HUDEP-2 (cell line): ENCODE measurements around the gene PAX8.

Source experiments
- DNase-seq, 76 experiments: peaks; one replicate each; lab custom pipeline; 2025; ENCODE audit not compliant: unreplicated experiment in 76 of 76; lab: John Stamatoyannopoulos, UW

The PAX8 gene

DNA sequence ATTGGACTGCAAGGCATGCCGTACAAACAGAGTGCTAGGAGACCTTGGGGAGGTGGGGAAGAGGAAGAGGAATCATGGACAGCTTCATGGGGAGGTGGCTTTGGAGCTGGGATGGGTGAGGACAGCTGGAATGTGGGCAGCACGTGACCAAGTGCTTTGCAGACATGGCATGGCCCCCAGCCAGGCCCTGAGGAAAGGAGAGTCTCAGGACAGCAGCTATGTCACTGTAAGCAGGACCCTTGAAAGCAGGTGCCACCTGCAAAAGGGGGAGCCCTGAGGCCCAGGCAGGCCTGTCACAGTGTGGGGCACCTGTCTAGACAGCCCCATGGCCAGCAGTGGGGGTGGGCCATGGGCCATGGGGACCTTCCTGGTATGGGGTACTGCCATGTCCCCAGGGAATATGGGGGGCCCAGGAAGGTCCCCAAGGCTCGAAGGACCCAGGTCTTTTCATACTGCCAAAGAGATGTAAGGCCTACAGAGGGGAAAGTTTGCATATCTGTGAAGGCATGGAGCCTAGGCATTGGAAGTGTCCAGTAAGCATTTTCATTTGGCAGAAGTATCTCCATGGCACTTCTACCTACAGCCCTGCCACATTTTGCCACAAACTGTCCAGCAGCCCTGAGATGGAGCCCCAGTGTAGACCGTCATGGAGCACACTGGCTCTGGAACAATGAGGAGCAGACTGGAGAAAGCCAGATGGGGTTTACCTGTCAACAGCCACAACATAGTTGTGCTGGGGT lies 9.9 kb downstream of the PAX8 start:
- no peak for DNase-seq

DNA sequence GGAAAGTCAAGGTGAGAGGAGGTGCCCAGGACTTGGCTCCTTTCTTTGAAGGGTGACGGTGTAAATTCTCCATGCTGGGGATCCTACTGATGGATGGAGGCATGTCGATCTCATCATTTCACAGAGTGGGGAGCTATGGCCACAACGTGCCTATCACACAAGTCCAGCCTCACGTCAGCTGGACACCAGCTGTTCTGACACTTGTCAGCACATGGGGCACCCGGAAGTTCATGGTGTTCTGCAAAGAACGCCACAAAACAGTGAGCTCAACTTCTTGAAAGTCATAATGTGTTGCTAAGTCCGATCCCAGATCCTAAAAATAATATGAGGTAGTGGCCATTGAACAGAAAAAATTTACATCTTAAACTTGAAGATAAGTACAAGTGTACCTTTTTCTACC lies 12.3 kb downstream of the PAX8 start:
- no peak for DNase-seq

DNA sequence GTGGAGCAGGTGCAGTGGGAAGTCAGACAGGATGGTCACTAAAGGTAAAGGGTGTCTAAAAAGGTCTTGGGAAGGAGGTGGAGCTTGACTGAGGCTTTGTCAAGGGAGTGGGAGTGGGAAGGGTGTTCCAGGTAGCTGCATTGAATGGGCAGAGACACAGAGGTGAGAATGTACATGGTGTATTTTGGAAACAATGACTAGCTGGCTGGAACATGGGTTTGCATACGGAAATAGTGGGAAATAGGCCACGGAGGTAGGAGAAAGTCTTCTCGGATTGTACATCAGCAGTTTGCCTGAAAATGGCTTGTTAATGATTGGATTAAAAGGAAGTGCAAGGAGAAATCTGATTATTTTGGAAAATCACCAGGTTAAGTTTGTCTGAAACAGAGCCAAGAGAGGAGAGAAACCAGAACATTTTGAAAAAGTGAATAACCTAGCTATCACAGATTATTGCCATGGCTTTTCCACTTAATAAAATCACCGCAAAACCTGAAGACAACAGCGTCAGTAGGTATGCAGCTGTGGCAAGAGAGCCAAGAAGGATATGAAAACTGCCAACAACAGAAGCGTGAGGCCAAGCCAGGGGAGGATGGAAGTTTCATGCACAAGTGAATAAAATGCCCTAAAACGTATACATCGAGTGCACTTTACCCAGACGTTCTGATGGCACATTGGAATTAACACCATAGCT lies 13.9 kb downstream of the PAX8 start:
- DNase-seq: no peak

DNA sequence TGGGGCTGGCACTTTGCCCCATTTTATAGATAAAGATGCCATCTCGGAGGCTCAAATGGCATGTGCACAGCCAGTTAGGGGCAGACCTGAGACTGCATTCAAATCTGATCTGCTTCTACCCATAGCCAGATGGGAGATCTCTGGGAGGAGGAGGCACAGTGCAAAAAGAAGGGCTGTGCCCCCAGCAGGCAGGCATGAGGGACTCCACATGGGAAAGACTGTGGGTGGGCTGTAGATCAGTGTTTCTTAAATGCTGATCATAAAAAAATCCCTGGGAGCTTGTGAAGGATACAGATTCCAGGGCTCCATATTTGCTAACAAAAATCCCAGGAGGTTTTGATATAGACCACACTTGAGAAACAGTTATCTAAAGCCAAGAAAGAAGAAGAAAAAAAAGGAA lies 15.2 kb downstream of the PAX8 start:
- no peak for DNase-seq

DNA sequence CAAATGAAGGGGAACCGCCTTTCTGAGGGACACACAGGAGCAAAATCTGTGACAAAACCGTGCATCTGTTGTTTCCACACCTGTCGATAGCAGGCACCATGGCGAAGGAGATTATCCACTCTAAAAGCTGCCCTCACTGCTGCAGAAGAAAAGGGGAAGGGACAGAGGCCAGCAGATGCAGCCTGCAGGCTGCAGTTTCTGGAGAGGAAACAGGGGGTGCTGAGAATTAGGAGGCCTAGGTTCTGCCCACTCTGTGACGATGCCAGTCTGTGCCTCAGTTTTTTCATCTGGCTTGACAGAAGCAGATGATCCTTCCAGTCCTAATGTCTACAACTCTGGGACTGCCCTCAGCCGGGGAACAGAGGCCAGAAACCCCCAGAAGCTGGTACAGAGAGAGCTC lies 17.7 kb downstream of the PAX8 start:
- no peak for DNase-seq

DNA sequence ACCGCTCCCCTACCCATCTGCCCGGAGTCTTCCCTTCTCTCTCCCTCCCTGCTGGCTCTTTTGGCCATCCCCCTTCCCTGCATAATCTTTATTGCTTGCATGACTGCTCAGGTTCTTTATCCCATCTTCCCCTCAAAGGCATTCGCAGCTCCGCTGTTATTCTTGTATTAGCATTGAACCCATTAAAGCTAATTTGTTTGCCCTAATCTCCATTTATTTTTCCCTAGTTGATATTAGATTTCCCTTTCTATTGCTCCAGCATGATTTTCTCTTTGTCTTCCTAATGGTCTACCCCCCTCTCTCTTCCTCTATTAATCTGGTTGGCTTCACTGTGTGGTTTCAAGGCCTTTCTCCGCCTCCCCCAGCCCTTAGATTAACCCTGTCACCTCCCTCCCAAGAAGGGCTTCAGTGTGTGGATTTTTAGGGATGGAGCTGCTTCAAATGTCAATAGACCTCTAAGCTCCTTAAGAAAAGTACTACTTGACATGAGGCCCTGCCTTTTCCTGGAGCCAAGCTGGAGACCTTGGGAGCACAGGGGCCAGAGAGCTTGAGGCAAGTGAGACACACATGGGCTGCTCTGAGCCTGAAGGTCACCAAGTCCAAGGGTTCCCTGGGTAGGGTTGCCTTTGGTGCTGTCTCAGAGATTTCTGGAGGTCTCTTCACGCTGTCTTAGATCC lies 20.1 kb downstream of the PAX8 start:
- no peak for DNase-seq

DNA sequence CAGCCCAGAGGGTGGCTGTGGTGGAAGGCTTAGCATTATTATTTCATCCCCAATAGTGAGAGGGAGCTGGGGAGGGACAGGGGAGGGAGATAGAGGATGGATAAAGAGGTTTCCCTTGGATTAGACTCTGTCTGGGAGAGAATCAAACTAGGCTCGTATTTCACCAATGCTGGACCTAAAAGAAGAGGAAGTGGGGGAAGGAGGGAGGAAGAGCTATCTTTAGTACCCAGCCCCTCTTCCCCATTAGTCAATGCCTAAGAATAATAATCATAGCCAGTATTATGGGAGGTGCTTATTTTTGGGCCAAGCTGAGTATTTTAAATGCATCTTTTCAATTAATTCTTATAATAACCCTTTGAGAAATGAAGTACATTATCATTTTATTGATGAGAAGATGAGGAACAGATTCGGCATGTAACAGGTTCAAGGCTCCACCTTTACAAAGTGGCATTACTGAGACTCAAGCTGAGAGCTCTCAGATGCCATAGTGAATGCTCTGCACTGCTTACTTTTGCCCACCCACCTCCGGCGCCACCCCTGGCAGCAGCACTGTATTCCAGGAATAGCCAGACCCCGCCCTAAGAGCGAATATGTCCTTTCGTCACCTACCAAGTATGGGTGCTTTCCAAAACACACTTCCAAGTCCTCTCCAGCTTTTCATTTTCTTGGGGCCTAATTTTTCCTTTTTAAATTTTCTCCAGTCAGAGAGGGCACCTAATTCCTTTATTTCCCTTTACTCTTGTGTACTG lies 21.0 kb downstream of the PAX8 start:
- DNase-seq: no peak

DNA sequence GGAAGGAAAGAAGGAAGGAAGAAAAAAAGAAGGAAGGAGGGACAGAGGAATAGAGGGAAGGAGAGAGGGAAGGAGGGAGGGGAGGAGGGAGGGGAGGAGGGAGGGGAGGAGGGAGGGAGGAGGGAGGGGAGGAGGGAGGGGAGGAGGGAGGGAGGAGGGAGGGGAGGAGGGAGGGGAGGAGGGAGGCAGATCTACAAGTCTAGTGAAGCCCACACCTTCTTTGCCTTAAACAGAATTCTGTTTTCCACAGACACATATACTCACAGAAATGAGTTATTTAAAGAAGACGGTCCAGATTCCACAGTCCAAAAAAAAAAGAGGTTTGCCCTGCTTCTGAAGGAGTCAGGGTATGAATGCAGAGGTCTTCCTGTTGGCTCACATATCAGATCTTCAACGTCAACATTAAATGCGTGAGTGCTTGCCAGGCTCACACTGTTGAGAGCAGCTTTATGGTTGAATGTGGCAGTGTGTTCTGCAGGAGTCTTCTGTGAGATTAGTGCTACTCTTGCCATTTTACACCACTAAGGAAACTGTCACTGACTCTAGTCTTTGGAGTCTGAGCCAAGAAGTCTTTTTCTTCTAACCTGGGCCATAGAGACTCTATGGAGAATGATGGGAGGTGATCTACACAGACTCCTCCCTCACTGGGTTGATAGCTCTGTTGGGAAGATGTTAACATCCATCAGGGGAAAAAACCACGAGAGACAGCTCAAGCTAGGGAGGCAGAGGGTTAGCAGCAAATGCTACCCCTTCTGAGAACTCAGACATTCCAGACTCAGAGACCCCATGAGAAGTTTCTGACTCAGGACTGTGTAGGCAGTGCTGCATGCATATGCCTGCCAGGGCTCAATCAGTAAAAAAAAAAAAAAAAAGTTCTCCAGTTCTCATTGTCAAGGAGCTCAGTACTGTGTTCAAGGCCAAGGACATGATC lies 23.3 kb downstream of the PAX8 start:
- no peak for DNase-seq

DNA sequence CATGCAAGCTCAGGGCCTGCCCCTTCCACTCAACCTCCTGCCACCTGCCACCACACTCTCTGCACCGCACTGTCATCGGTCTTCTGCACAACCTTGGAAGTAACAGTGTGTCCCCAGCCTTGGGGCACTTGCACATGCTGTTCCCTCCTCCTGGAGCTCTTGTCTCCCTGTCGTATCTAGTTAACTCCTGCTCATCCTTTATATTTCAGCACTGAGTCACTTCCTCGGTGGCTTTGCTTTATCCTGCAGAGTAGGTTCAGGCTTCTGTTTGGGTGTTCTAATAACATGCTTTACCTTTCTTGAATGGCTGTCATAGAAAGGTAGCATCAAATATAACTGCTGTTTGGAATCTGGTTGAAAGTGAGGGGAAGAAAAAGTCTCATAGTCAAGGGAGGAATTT lies 25.3 kb downstream of the PAX8 start:
- DNase-seq: no peak

DNA sequence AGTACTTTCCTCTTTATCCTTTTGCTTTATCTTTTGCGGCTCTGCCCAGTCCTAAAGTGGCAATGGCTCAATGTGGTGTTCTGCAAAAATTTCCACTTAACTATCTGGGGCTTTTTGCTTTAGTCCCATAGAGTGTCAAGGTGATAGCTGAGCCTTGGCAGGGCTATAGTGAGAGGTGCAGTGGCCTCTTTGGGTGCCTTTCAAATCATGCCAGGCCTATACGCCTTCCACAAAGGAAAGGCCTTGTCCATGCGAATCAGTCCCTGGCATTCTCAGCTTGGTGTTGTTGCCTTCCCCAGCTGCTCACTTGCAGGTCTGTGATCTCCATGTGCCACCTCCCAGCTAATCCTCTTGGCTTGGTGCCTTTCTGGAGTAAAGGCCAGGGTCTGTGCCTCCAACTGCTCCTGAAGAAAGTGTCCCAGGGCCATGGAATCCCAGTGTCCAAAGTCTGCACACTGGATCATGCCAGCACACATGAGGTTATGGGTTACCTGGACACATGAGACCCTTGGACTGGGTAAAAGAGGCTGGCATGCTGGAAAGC lies 26.6 kb downstream of the PAX8 start:
- no peak for DNase-seq

DNA sequence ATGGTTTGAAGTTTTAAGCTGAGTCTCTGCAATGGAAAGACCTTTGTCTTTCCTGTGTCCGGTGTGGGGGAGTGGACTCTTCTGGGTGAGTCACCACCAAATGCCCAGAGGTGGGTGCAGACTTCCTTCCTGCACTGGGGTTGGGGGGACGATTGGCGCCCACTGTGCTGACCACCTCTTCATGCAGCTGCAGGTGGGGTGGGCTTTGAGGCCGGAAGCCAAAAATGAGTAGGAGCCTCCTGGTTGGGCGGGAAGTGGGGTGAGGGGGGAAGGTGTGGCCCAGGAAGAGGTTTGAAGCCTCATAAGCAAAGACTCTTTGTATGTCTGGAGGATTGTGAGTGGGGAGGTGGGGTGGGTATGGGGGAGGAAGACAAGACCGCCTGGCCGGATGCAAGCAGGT lies 27.6 kb downstream of the PAX8 start:
- DNase-seq: peak in 1 of 76 experiments; percentile 1

DNA sequence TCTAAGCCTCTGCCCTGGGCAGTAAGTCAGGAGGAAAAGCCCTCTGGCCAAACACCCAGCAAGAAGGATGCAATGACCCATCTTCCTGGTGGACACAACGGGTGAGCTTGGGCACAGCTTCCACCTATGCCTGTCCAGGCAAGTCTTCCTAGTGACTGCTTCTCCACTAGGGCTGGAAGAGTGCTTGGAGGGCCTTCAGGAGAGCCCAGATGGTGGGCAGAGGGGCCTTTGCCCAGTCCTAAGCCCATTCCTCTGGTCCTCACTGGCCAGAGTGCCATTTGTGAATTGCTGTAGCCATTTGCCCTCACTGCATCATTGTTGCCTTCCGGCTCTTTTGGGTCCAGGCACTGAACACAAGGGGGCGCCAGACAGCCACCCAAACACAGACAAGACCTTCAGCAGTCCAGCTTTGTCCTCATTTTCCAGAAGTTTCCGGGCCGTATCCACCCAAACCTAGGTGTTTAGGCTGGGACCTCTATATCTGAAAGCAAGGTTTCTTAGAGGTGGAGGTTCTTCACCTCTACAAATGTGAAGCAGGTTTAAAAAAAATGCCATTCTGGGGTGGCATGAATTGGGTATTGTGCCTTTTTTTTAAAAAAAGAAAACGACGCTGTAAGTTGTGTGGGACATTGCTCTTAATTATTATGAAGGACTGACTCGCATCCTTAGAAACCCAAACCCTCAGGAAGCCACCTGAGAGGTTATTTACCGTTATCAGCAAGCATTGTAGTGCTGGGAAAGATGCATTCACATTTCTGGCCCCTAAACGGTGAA lies 29.5 kb downstream of the PAX8 start:
- peak in 64 of 76 experiments; percentile 1 to 67 (median 34) for DNase-seq

DNA sequence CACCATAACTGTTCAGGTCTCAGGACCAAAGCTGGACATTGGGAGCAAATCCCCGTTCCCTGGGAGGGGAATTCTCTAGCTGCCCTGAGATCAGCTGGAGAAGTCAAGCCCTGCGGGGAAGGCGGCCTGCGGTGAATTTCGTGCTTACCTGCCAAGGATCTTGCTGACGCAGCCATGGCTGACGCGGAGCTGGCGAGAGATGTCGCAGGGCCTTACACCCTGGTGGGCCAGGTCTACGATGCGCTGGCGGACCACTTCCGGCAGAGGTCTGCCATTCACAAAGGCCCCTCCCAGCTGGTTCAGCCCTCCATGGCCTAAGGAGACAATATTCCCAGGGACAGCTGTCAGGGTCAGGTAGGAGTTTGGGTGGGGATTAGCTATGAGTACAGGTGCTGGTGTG lies 32.1 kb downstream of the PAX8 start:
- no peak for DNase-seq

DNA sequence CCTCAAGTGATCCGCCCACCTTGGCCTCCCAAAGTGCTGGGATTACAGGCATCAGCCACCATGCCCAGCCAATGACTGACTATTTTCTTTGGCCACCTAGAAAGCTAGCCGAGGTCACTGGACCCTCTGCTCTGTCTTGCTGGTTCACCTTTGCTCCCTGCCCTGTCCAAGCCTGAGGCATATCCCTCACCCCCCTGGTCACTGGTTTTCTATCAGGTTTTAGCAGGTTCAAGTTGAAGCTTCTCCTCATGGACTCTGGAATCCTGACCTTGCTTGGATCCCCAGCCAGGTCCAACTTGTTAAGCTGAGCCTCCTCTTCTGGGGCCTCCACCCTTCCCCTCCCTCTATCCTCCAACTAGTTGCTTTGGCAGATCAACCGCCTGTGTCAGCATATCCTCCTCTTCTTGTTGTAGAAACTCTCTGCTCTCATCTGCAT lies 33.4 kb downstream of the PAX8 start:
- no peak for DNase-seq

DNA sequence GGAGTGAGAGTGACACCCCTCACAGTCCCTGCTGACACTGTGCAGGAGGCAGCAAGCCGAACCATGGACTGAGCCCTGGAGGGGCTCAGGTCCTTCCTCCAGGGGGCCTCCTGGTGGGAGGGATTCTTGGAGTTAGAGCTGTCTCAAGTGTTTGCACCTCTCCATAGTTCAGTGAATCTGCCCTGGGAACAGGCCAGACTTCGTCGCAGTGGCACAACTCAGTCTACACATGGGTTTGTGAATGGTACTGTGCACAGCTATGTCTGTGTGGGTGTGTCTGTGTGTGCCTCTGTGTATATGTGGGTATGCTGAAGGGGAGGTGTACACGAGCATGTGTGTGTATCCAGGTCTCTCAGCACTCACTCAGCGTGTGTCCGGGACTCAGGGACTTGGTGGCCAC lies 36.4 kb downstream of the PAX8 start:
- DNase-seq: no peak

DNA sequence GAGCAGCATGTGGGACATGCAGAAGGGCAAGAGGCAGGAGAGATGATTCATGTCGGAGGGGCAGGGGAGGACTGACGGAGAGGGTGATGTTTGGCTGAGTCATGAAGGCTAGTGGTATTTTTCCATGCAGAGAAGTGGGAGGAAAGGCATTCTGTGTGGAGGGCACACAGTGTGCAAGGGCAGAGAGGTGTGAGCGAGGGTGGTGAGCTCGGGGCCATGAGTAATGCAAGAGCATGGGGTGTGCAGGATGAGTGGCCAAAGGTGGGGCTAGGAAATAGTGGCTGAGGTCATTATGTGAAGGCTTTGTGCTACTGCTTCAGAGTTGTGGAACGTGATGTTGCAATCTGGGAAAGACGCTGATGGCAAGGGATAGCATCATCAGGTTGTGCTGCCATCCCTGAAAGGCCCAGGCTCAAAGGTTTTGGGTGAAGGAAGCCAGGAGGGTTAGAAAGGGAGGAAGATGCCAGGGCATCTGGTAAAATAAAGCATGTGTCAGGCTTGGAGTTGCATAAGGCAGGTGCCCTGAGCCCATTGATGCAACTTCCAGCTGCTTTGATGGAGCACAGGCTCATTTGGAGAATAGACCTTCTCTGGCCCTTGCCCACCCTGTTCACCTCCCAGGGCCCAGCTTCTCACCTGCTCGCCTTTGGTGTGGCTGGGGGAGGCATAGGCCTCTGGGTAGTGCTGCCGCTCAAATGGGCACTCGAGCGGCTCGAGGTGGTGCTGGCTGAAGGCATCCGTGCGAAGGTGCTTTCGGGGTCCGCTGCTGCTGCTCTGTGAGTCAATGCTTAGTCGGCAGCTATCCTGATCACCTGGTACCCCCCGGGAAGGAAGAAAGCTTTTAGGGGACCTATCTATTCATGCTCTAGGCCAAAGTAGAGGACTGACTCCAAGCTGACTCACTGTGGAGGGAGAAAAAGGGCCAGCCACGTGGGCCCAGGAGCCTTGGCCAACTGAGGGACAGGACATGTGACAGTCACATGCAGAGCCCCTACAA lies 37.5 kb downstream of the PAX8 start:
- peak in 39 of 76 experiments; percentile 2 to 77 (median 33) for DNase-seq

DNA sequence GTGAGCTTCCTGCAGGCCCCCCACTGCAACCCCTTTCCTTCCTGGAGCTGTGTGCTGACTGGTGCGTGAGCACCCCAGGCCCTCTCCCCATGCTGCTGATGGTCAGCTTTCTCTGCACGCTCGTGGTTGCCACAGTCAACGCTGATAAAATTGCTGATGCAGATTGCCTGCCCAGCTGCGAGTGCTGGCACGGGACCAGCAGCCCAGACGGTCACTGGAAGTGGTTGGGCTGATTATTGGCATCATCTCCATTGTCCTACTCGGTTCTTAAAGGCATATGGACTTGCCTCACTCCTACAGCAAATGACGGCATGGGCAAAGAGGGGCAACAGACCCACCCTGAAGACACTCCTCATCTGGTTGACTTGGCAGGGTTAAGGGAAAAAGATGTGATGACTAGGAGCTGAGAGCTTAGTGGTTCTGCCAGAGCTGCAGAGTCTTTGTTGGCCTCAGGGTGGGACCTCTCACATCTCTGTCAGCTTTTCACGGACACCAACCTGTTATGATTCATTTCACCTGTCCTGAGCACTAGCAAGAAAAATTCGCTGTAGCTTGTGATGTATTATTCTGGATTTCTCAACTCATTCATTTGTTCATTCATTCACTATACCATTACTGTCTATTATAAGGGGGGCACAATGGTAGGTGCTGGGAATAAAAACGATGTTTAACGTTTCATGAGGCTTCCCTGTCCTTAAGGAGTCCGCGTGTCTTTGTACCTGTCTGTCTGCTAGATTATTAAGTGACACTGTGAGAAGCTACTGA lies 38.4 kb downstream of the PAX8 start:
- DNase-seq: peak in 44 of 76 experiments; percentile 4 to 60 (median 22)
